Tibial nerve (tissue), 4 donors: ENCODE results near the gene PILRB. TPM values are rescaled to one million over a fixed set of nuclear protein-coding genes. Genes with fewer than 3 reads are reported as not detected.

ENCODE experiments used
- DNase-seq, 2 donors: peaks; one replicate each; pipeline ENCODE4 v3.0.0-alpha.2; 2019; ENCODE audit warnings: low spot score in 2 of 2
- H3K27ac ChIP-seq, 4 donors: fragments of 200-600 bp; sonication (generic) in 3 of 4; one replicate each; pipeline ENCODE4 v1.5.1; 2017 to 2019; ENCODE audit warnings: mild to moderate bottlenecking in 1 of 4
- H3K27me3 ChIP-seq, 2 donors: fragments of 200-600 bp; sonication (generic) in 1 of 2; one replicate each; pipeline versions ENCODE4 v1.5.1 to v1.6.0; 2017 to 2019
- H3K36me3 ChIP-seq, 3 donors: fragments of 200-600 bp; sonication (generic); one replicate each; pipeline ENCODE4 v1.5.1; 2018 to 2019
- H3K4me1 ChIP-seq, 4 donors: fragments of 200-600 bp; sonication (generic) in 3 of 4; one replicate each; pipeline ENCODE4 v1.5.1; 2017 to 2019
- H3K4me3 ChIP-seq, 4 donors: fragments of 200-600 bp; sonication (generic) in 3 of 4; one replicate each; pipeline ENCODE4 v1.5.1; 2017 to 2019; ENCODE audit warnings: mild to moderate bottlenecking in 1 of 4, moderate library complexity in 1 of 4
- H3K9me3 ChIP-seq, 4 donors: fragments of 200-600 bp; sonication (generic) in 3 of 4; one replicate each; pipeline ENCODE4 v1.5.1; 2017 to 2019
- EP300 ChIP-seq, 2 donors: sonication (generic); formaldehyde crosslinking; IDR thresholded peaks; one replicate each; pipeline ENCODE4 v1.6.1; 2017; ENCODE audit warnings: antibody characterized with exemption in 2 of 2, mild to moderate bottlenecking in 1 of 2
- POLR2A ChIP-seq, 2 donors: fragments of 450-650 bp; IDR thresholded peaks; one replicate each; pipeline ENCODE4 v1.6.1; 2017; ENCODE audit warnings: antibody characterized with exemption in 2 of 2, mild to moderate bottlenecking in 2 of 2, moderate library complexity in 2 of 2
- WGBS, 2 donors: methylation state at CpG; one replicate each; pipeline ENCODE4 v1.1.5; 2018; 5-methylcytosine and 5-hydroxymethylcytosine counted together
- small RNA-seq: library from RNA; depleted of rRNA; stranded (forward); fragments of <200 nt; gene quantifications from one replicate; pipeline ENCODE3, GENCODE V24; 2016
- total RNA-seq, 4 donors: library from RNA; depleted of rRNA; stranded (reverse); fragments of >200 nt; gene quantifications; one replicate each; pipeline ENCODE4 v1.1.0, GENCODE V29; 2016
- TF ChIP-seq, protein P1 (sequence below), 5 experiments: fragments of 200-600 bp in 3 of 5; fragments of 450-650 bp in 2 of 5; sonication (generic) in 3 of 5; IDR thresholded peaks; one replicate each; pipeline ENCODE4 v1.5.1; 2016 to 2019; ENCODE audit warnings: antibody characterized with exemption in 5 of 5, mild to moderate bottlenecking in 3 of 5, moderate library complexity in 2 of 5

PILRB gene
- total RNA-seq, 4 donors from 2014 or later: 107 to 152 (median 132) TPM

DNA sequence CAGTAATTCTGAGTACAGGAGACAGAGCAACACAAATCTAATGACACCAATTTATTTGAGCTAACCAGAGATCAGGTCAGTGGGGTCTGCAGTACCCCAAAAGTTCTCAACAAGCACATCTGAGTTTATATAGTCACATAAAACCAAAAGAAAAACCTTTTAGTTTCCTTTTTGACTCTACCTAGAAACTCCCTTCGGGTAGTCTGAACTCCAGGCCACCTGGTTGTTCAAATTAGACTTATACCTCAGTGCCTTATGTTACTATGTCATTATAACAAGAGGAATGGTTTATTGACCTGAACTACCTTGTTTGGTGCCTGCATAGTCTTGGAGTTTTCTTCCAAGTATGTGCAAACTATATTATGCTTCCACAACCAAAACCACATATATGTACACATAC is 56.0 kb downstream of the PILRB start:
- Histone ChIP-seq H3K4me3 (no peak overlapping the region), H3K36me3 (peaks cover 0 to 10% (median 0%) of the 10 kb centered on the region in 3 donors), H3K9me3 (no peaks in the 10 kb centered on the region), H3K27ac (no peak overlapping the region), H3K4me1 (no peaks in the 10 kb centered on the region), H3K27me3 (no peaks in the 10 kb centered on the region)
- 81 to 95% methylated on average over 1 of the region's 1 CpG for WGBS, 2 donors
- DNase-seq: no peak
- TF ChIP-seq POLR2A (IDR thresholded peaks at IDR 0.05) (no peak), EP300 (IDR thresholded peaks at IDR 0.05) (no peak)
- TF ChIP-seq, protein P1, sequence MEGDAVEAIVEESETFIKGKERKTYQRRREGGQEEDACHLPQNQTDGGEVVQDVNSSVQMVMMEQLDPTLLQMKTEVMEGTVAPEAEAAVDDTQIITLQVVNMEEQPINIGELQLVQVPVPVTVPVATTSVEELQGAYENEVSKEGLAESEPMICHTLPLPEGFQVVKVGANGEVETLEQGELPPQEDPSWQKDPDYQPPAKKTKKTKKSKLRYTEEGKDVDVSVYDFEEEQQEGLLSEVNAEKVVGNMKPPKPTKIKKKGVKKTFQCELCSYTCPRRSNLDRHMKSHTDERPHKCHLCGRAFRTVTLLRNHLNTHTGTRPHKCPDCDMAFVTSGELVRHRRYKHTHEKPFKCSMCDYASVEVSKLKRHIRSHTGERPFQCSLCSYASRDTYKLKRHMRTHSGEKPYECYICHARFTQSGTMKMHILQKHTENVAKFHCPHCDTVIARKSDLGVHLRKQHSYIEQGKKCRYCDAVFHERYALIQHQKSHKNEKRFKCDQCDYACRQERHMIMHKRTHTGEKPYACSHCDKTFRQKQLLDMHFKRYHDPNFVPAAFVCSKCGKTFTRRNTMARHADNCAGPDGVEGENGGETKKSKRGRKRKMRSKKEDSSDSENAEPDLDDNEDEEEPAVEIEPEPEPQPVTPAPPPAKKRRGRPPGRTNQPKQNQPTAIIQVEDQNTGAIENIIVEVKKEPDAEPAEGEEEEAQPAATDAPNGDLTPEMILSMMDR (IDR thresholded peaks at IDR 0.05): no peak

DNA sequence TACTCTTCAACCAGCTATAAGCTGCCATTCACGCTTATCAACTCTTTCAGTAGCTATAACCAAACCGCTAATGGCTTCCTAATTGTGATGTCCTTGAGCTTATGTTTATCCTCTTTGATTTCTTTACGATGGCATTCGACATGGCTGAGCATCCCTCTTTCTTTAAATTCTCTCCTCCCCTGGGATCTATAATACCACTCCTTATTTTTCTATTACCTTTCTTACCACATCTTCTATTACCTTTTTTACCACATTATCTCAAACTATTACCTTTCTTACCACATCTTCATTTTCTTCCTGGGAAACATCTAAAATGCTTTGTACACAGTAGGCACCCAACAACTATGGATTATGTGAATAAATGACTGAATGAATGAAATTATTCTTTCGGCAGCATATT is 57.5 kb downstream of the PILRB start:
- Histone ChIP-seq H3K9me3 (no peaks in the 10 kb centered on the region), H3K4me3 (no peak overlapping the region), H3K4me1 (no peaks in the 10 kb centered on the region), H3K27ac (no peak overlapping the region), H3K27me3 (no peaks in the 10 kb centered on the region), H3K36me3 (peaks cover 0 to 8% (median 0%) of the 10 kb centered on the region in 3 donors)
- DNase-seq: no peak
- 92% methylated on average over 5 of the region's 5 CpGs for WGBS, 2 donors
- TF ChIP-seq EP300 (IDR thresholded peaks at IDR 0.05): no peak
- TF ChIP-seq, protein P1 (IDR thresholded peaks at IDR 0.05): no peak
- no peak for TF ChIP-seq POLR2A (IDR thresholded peaks at IDR 0.05)

Small RNAs within 50 kb of the gene (small RNA-seq; reads per million reads assigned to genes)
- not detected for gene RF00019

Other genes starting within 250 kb of the PILRB start
- 10 to 100 TPM; 46.1 to 56.9 (median 54.2) TPM for gene TAF6, start 238.8 kb upstream of the PILRB start, total RNA-seq
- 10 to 100 TPM in 3 of 4 donors, 1 to 10 TPM in 1; 7.5 to 15.9 (median 11.5) TPM for gene CNPY4, start 238.5 kb upstream of the PILRB start, total RNA-seq
- 1 to 10 TPM; 3.9 to 9.2 (median 6.9) TPM for gene MBLAC1, start 231.2 kb upstream of the PILRB start, total RNA-seq
- gene LAMTOR4, start 209.2 kb upstream of the PILRB start, total RNA-seq: 100 to 1,000 TPM; 226 to 312 (median 252) TPM
- gene TRAPPC14, start 199.4 kb upstream of the PILRB start, total RNA-seq: 10 to 100 TPM in 3 of 4 donors, 1 to 10 TPM in 1; 6.9 to 36.9 (median 12.7) TPM
- 1 to 10 TPM; 2.7 to 8.3 (median 3.8) TPM for gene GAL3ST4, start 189.5 kb upstream of the PILRB start, total RNA-seq
- gene GPC2, start 180.7 kb upstream of the PILRB start, total RNA-seq: 1 to 10 TPM; 1.1 to 3.1 (median 1.7) TPM
- 1 to 10 TPM; 4.2 to 8.2 (median 6.5) TPM for gene STAG3, start 180.2 kb upstream of the PILRB start, total RNA-seq
- under 1 TPM in 1 of 4 donors, not detected in 3; 0.78 TPM for gene PVRIG, start 138.2 kb upstream of the PILRB start, total RNA-seq
- gene SPDYE3, start 50.4 kb upstream of the PILRB start, total RNA-seq: not detected
- gene PILRA, start 15.4 kb downstream of the PILRB start, total RNA-seq: 10 to 100 TPM; 10.9 to 27.3 (median 15.8) TPM
- 1 to 10 TPM; 3.6 to 7.3 (median 4.9) TPM for gene ZCWPW1, start 70.6 kb downstream of the PILRB start, total RNA-seq
- 10 to 100 TPM; 39.5 to 50.2 (median 46.6) TPM for gene MEPCE, start 71.7 kb downstream of the PILRB start, total RNA-seq
- gene PPP1R35, start 78.4 kb downstream of the PILRB start, total RNA-seq: 10 to 100 TPM; 44.3 to 85.8 (median 53.3) TPM
- gene SPACDR, start 106.1 kb downstream of the PILRB start, total RNA-seq: 1 to 10 TPM in 3 of 4 donors, not detected in 1; 1.5 to 2.1 (median 1.8) TPM
- 100 to 1,000 TPM; 154 to 224 (median 188) TPM for gene TSC22D4, start 121.1 kb downstream of the PILRB start, total RNA-seq
- 10 to 100 TPM in 3 of 4 donors, 1 to 10 TPM in 1; 8.8 to 21.3 (median 11.4) TPM for gene NYAP1, start 125.8 kb downstream of the PILRB start, total RNA-seq
- gene AGFG2, start 181.1 kb downstream of the PILRB start, total RNA-seq: 10 to 100 TPM; 17.1 to 54.6 (median 35.0) TPM
- 1 to 10 TPM; 2.4 to 8.4 (median 4.6) TPM for gene SAP25, start 215.8 kb downstream of the PILRB start, total RNA-seq
- gene LRCH4, start 228.0 kb downstream of the PILRB start, total RNA-seq: 100 to 1,000 TPM; 135 to 174 (median 170) TPM
- 1 to 10 TPM in 1 of 4 donors, under 1 TPM in 2, not detected in 1; 0.30 to 2.2 (median 0.84) TPM for gene FBXO24, start 228.2 kb downstream of the PILRB start, total RNA-seq
- 100 to 1,000 TPM in 3 of 4 donors, 10 to 100 TPM in 1; 55.9 to 155 (median 125) TPM for gene PCOLCE, start 244.2 kb downstream of the PILRB start, total RNA-seq